ENCODE measurements around the gene PGD.

DNA sequence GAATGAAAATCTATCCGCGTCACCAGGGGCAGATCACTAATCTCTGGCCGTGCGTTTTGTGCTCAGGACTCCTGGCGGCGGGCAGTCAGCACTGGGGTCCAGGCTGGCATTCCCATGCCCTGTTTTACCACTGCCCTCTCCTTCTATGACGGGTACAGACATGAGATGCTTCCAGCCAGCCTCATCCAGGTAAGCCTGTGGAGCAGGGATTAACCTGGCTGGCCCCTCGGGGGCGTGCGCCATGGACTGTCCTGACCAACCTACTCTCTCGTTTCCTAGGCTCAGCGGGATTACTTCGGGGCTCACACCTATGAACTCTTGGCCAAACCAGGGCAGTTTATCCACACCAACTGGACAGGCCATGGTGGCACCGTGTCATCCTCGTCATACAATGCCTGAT is 20.5 kb downstream of the PGD start:
- TF ChIP-seq, protein P1, sequence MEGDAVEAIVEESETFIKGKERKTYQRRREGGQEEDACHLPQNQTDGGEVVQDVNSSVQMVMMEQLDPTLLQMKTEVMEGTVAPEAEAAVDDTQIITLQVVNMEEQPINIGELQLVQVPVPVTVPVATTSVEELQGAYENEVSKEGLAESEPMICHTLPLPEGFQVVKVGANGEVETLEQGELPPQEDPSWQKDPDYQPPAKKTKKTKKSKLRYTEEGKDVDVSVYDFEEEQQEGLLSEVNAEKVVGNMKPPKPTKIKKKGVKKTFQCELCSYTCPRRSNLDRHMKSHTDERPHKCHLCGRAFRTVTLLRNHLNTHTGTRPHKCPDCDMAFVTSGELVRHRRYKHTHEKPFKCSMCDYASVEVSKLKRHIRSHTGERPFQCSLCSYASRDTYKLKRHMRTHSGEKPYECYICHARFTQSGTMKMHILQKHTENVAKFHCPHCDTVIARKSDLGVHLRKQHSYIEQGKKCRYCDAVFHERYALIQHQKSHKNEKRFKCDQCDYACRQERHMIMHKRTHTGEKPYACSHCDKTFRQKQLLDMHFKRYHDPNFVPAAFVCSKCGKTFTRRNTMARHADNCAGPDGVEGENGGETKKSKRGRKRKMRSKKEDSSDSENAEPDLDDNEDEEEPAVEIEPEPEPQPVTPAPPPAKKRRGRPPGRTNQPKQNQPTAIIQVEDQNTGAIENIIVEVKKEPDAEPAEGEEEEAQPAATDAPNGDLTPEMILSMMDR (IDR thresholded peaks at IDR 0.05), result no peak
- no peak for TF ChIP-seq POLR2A (IDR thresholded peaks at IDR 0.05)

Data from lower leg skin (tissue), 3 donors.